IPS-18a (cell line): ENCODE data around the gene ABRACL.
"Not testable (repeated sequence)": the region's sequence is repeated elsewhere in the genome, so short reads cannot be mapped to it uniquely, and the experiment has no call there.

Source experiments
- H3K27ac ChIP-seq: one replicate; pipeline ENCODE4 v1.5.1; 2013; ENCODE audit warnings: low read length
- H3K27me3 ChIP-seq: one replicate; pipeline ENCODE4 v1.6.1; 2013; ENCODE audit warnings: mild to moderate bottlenecking, low read length; ENCODE audit not compliant: control insufficient read depth, insufficient read depth
- H3K36me3 ChIP-seq: one replicate; pipeline ENCODE4 v1.6.1; 2013; ENCODE audit warnings: low read depth, low read length; ENCODE audit not compliant: control insufficient read depth
- H3K4me1 ChIP-seq: one replicate; pipeline ENCODE4 v1.6.1; 2013; ENCODE audit warnings: low read depth, low read length; ENCODE audit not compliant: control insufficient read depth
- H3K4me3 ChIP-seq: one replicate; pipeline ENCODE4 v1.5.1; 2013; ENCODE audit warnings: low read length
- H3K9ac ChIP-seq: one replicate; pipeline ENCODE4 v1.6.1; 2013; ENCODE audit warnings: mild to moderate bottlenecking, low read length, moderate library complexity
- H3K9me3 ChIP-seq: one replicate; pipeline ENCODE4 v1.6.1; 2013; ENCODE audit warnings: low read depth, low read length; ENCODE audit not compliant: control insufficient read depth

ABRACL gene

DNA sequence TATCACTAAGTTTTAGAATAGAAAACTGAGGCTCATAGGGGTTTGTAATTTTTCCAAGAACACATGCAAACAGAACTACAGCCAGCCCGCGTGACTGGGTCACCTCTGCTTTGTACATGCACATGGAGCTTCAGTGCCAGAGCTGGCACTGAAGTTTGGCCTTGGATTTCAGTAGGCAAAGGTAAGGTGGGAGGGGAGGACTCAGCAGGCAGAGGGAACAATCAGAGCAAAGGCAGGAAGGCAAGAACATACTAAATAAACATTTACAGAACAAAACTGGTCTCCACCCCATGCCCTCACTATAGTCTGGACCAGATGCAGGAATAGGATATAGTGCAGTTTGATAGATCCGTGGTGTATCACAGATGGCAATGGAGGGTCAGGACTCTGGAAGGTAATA is 13.6 kb upstream of the ABRACL start:
- H3K4me1 ChIP-seq = peaks cover 10% of the 10 kb centered on the region
- no peaks in the 10 kb centered on the region for H3K36me3 ChIP-seq
- no peaks in the 10 kb centered on the region for H3K27me3 ChIP-seq
- no peaks in the 10 kb centered on the region for H3K9me3 ChIP-seq
- no peak overlapping the region for H3K4me3 ChIP-seq
- no peak overlapping the region for H3K27ac ChIP-seq
- no peak overlapping the region for H3K9ac ChIP-seq

DNA sequence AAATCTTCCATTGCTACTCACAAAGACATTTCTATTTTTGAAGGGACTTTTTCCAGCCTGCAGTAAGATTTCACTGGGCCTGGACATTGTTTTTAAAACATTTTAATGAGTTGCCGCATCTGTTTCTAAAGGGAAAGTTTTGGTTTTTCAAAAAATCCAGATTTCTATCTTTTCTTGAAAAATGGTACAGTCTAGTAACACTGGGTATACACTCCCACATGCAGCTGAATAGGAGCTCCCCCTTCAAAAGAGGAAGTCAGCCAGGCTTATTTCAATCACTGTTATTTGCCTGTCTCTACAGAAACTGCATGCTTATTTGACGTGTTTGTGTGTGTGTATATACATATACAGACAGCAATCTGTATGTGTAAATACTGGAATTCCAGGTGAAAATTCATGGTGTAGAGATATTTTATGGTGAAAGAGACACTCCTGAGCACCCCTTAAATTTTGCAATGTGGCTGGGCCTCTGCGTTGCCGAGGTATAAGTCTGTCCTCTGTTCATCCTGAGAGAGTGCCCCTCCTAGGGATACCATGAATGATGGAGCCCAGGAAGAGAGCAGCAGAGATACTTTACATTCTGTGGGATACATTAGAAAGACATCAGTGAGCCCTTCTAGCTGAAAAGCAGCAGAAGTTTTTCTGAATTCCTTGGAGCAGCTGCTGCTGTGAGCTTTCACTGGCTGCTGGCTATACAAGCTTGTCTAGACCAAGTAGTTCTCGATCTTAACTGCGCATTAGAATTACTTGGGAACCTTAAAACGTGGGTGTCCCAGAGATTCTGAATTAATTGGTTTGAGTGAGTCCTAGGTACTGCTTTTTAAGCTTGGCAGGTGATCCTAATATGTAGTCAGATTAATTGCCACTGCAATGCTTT is 12.0 kb upstream of the ABRACL start:
- Histone ChIP-seq H3K4me3 (no peak overlapping the region), H3K27ac (no peak overlapping the region), H3K36me3 (no peaks in the 10 kb centered on the region), H3K9ac (no peak overlapping the region), H3K27me3 (no peaks in the 10 kb centered on the region), H3K9me3 (no peaks in the 10 kb centered on the region), H3K4me1 (peaks cover 7% of the 10 kb centered on the region)

DNA sequence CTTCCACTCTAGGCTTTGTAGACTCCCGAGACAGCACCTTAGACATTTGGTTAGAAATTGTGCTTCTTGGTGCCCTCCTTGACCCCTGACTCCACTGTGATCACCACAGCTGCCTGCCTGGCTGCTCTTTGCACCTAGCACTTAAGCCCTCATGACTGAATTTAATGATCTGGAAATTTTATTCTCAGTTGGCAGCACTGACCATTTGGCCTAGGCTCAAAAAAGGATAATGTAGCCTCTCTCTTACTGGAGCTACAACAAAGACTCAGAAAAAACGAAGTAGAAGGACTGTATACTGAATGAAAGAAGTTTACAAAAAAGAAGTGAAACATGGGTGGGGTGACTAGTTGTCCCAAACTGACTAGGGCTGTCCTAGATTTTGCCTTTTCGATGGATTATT is 11.3 kb upstream of the ABRACL start:
- no peak overlapping the region for H3K4me3 ChIP-seq
- H3K27me3 ChIP-seq = no peaks in the 10 kb centered on the region
- no peaks in the 10 kb centered on the region for H3K9me3 ChIP-seq
- no peak overlapping the region for H3K27ac ChIP-seq
- H3K9ac ChIP-seq = no peak overlapping the region
- no peaks in the 10 kb centered on the region for H3K36me3 ChIP-seq
- peaks cover 7% of the 10 kb centered on the region for H3K4me1 ChIP-seq

DNA sequence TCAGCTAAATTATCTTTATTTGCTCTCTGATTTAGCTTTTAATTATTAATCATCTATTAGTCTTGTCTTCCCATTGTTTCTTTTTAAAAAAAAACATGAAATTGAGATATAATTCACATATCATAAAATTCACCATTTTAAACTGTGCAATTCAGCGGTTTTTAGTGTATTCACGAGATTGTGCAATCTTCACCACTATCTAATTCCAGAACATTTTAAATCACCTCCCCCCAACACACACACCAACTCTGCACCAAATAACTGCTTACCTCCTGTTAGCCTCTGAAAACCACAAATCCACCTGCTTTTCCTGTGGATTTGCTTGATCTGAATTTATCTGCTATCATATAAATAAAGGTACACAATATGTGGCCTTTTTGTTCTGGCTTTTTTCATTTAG is 8.8 kb upstream of the ABRACL start:
- Histone ChIP-seq H3K9me3 (no peaks in the 10 kb centered on the region), H3K4me1 (peaks cover 15% of the 10 kb centered on the region), H3K36me3 (no peaks in the 10 kb centered on the region), H3K27me3 (no peaks in the 10 kb centered on the region), H3K4me3 (no peak overlapping the region), H3K9ac (no peak overlapping the region), H3K27ac (no peak overlapping the region)

DNA sequence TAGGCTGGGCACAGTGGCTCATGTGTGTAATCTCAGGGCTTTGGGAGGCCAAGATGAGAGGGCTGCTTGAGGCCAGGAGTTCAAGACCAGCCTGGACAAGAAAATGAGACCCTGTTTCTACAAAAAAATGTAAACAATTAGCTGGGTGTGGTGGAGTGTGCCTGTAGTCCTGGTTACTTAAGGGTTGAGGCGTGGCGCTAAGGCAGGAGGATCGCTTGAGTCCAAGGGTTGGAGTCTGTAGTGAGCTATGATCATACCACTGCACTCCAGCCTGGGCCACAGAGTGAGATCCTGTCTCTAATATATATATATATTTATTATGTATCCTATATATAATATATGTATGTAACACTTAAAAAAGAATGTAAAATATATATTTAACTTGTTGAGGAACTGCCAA is 7.9 kb upstream of the ABRACL start:
- H3K4me3 ChIP-seq = no peak overlapping the region

DNA sequence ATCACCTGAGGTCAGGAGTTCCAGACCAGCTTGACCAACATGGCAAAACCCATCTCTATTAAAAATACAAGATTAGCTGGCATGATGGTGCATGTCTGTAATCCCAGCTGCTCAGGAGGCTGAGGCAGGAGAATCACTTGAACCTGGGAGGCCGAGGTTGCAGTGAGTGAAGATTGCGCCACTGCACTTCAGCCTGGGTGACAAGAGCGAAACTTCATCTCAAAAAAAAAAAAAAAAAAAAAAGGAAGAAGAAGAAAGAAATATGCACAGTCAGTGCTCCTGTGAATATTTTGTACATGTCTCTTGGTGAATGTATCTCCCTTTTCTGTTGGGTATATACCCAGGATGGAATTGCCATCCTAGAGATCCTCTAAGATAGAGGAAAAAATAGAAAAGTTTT is 3.1 kb upstream of the ABRACL start:
- H3K9me3 ChIP-seq, H3K27me3 ChIP-seq, H3K4me3 ChIP-seq, H3K36me3 ChIP-seq, H3K9ac ChIP-seq, H3K27ac ChIP-seq: not testable (repeated sequence)
- H3K4me1 ChIP-seq = peaks cover 22% of the 10 kb centered on the region

More for the DNA sequence above, 7.9 kb upstream of the ABRACL start:
- H3K9me3 ChIP-seq = no peaks in the 10 kb centered on the region
- peaks cover 15% of the 10 kb centered on the region for H3K4me1 ChIP-seq
- no peak overlapping the region for H3K27ac ChIP-seq
- no peaks in the 10 kb centered on the region for H3K27me3 ChIP-seq
- H3K9ac ChIP-seq = no peak overlapping the region
- no peaks in the 10 kb centered on the region for H3K36me3 ChIP-seq

DNA sequence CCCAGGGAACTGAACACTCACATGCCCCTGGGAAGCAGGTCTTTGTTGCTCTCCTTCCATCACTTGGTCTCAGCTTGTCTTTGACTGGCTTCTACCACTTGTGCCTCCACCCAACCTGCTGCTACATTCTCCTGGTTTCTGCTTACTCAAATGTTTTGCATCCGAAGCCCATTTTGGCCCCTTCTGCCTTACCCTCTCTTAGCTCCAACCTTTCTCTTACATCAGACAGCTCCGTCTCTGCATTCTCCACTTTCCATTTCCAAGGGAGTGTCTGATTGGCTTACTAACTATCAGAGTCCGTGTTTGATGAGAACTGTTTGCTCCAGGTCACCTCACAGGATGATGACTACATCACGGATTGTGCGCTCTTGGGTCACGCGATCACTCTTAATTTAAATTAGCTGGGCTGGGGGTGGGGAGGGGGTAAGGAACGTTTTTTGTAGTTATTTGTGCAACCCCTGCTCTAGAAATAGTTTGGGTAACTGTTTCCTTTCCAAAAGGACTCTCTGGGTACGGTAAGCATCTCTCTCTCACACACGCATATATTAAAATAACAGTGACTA is 844 bp upstream of the ABRACL start:
- H3K9ac ChIP-seq = peak overlapping the region; percentile 92
- peak overlapping the region; percentile 95 for H3K4me3 ChIP-seq
- peak overlapping the region; percentile 78 for H3K27ac ChIP-seq
- H3K36me3 ChIP-seq = no peaks in the 10 kb centered on the region
- no peaks in the 10 kb centered on the region for H3K27me3 ChIP-seq
- no peaks in the 10 kb centered on the region for H3K9me3 ChIP-seq
- peaks cover 25% of the 10 kb centered on the region for H3K4me1 ChIP-seq

DNA sequence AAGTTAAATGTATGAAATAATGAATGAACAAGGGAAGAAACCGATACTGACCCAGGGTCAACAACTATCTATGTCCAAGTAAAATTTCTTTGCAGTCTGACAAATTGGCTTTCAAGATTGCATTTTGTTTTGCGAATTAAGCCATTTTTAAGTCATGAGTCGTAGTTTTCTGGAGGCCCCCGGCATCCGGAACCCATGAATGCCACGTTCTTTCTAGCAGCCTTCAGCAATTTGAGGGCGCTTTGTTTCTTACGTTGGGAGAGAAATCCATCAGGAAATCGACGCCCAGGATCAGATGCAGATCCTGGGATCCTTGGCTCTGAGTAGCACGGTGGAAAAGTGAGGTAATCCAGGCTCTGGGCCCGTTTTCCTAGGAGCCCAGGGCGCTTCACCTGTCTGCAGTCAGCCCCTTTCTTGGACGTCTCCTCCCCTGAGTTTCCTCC is 309 bp upstream of the ABRACL start:
- no peaks in the 10 kb centered on the region for H3K9me3 ChIP-seq

DNA sequence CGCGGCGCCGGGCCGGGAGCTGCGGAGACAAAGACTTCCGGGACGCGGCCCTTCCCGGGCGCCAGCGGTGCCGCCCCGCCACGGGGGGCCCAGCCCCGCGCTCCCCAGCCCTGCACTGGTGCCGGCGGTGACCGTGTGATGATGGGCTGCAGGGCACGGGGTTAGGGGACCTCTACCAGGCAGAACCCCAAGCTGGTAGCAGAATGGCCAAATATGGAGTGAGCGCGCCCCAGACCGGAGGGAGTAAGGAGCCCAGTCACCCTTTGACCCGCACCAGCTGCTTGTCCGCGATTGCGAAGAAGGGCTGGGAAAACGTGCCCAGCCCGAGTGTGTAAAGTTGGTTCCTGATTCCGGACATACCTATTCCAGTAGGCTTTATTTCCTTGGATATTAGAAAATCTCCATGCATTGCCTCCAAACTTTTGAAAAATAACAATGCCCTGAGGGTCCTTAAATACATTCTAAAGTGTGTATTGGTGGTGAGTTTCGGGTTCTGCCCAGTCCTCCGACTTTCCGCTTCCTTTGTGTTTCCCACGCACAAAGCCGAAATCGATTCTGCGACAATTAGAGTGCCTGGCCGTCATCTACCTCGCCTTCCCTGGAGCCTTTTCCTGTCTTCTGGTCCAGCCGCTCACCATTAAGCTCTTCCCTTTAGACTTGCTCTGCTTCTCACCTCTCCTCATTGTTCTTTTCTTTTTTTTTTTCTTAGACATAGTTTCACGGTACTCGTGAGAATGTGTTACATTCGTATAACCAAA is 1.1 kb downstream of the ABRACL start:
- Histone ChIP-seq H3K4me1 (peaks cover 32% of the 10 kb centered on the region), H3K36me3 (peaks cover 7% of the 10 kb centered on the region), H3K4me3 (peak overlapping the region; percentile 95), H3K27ac (peak overlapping the region; percentile 78), H3K9me3 (no peaks in the 10 kb centered on the region), H3K9ac (peak overlapping the region; percentile 92), H3K27me3 (no peaks in the 10 kb centered on the region)

More for the DNA sequence above, 309 bp upstream of the ABRACL start:
- Histone ChIP-seq H3K9ac (peak overlapping the region; percentile 92), H3K4me3 (peak overlapping the region; percentile 95), H3K27ac (peak overlapping the region; percentile 78), H3K36me3 (no peaks in the 10 kb centered on the region), H3K27me3 (no peaks in the 10 kb centered on the region), H3K4me1 (peaks cover 28% of the 10 kb centered on the region)

DNA sequence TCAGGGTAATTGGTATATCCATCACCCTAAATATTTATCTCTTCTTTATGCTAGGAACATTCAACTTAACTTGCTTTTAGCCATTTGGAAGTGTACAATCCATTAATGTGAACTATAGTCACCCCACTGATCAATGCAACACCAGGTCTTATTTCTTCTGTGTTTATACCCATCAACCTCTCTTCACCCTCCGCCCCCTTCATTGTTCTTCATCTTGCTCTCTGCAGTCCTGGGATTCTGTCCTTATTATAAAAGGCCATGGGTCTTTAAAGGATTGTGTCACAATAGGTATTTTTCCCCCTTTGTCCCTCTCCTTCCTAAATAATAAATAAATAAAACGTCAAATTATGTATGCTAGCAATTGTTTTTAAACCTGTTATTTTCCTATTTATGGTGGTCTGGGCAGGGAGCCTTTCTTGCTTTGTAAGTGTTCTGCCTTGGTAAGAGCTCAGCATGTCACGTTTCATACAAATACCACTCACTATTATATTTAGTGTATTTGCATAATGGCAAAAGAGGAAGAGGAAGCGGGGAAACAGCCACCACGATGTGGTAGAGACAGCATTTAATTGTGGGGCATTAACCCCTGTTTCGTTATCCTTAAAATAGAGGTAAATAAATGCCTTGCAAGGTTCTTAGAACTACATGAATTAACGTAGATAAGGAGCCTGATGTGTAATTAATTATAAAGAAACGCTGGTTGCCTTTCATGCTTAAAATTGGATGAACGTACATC is 1.9 kb downstream of the ABRACL start:
- Histone ChIP-seq H3K9ac (peak overlapping the region; percentile 92), H3K9me3 (no peaks in the 10 kb centered on the region), H3K4me3 (peak overlapping the region; percentile 95), H3K4me1 (peaks cover 32% of the 10 kb centered on the region), H3K27ac (no peak overlapping the region), H3K27me3 (no peaks in the 10 kb centered on the region), H3K36me3 (peaks cover 14% of the 10 kb centered on the region)

DNA sequence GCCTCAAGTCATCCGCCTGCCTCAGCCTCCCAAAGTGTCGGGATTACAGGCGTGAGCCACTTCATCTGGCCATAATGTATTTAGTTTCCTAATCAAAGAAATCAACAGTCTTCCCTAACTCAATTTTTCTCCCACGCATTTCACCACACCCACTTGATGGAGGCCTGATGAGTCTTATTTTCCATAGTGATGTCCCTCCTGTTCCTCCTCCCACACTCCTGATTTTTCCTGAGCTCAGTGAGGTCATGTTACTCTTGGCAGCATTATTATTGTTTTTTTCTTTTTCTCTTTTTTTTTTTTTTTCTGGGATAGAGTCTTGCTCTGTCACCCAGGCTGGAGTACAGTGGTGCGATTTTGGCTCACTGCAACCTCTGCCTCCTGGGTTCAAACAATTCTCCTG is 8.9 kb downstream of the ABRACL start:
- Histone ChIP-seq H3K27me3 (no peaks in the 10 kb centered on the region), H3K27ac (no peak overlapping the region), H3K36me3 (peaks cover 59% of the 10 kb centered on the region), H3K9me3 (no peaks in the 10 kb centered on the region), H3K4me3 (no peak overlapping the region), H3K9ac (no peak overlapping the region), H3K4me1 (peaks cover 16% of the 10 kb centered on the region)
